Nephron (organoid): ENCODE results near the gene SCAPER.
"Not testable (repeated sequence)": the region's sequence is repeated elsewhere in the genome, so short reads cannot be mapped to it uniquely, and the experiment has no call there.

ENCODE experiments used
- H3K27ac Mint-ChIP-seq, 3 experiments: 2 replicates each; pipeline ENCODE4 v1.8.0; 2020; ENCODE audit warnings: mixed read lengths in 3 of 3, mild to moderate bottlenecking in 2 of 3, moderate library complexity in 1 of 3
- H3K27me3 Mint-ChIP-seq: 2 replicates; pipeline ENCODE4 v1.8.0; 2021; ENCODE audit warnings: low read depth, mild to moderate bottlenecking, moderate library complexity, mixed read lengths
- H3K36me3 Mint-ChIP-seq: 2 replicates; pipeline ENCODE4 v1.8.0; 2020; ENCODE audit warnings: low read depth, mixed read lengths
- H3K4me1 Mint-ChIP-seq: 2 replicates; pipeline ENCODE4 v1.8.0; 2020; ENCODE audit warnings: mixed read lengths
- H3K4me3 Mint-ChIP-seq, 3 experiments: 2 replicates each; pipeline ENCODE4 v1.8.0; 2020; ENCODE audit warnings: mild to moderate bottlenecking in 3 of 3, mixed read lengths in 3 of 3, moderate library complexity in 2 of 3
- H3K9me3 Mint-ChIP-seq: 2 replicates; pipeline ENCODE4 v1.8.0; 2020; ENCODE audit warnings: mixed read lengths
- CTCF ChIP-seq, 3 experiments: fragments of 200-600 bp; sonication (generic); IDR thresholded peaks; one replicate each; pipeline ENCODE4 v1.5.0; 2021; ENCODE audit warnings: antibody characterized with exemption in 3 of 3; ENCODE audit not compliant: unreplicated experiment in 3 of 3

The SCAPER gene

GRCh38 chr15:76310475-76311099, 594.6 kb downstream of the SCAPER start:
- H3K27me3 Mint-ChIP-seq = no peaks in the 10 kb centered on the region
- peaks cover 10% of the 10 kb centered on the region for H3K36me3 Mint-ChIP-seq
- TF ChIP-seq CTCF (IDR thresholded peaks at IDR 0.05; ENCODE audit: unreplicated experiment in 3 of 3) = no peak
- peak overlapping the region; percentile 89 to 96 (median 92) for H3K4me3 Mint-ChIP-seq
- no peaks in the 10 kb centered on the region for H3K9me3 Mint-ChIP-seq
- H3K4me1 Mint-ChIP-seq = peaks cover 27% of the 10 kb centered on the region
- peak overlapping the region; percentile 80 to 92 (median 83) for H3K27ac Mint-ChIP-seq

- Mint-ChIP-seq H3K36me3 (peaks cover 15% of the 10 kb centered on the region), H3K9me3 (peaks cover 4% of the 10 kb centered on the region), H3K27me3 (no peaks in the 10 kb centered on the region), H3K4me3 (peak overlapping the region; percentile 89 to 96 (median 92)), H3K4me1 (peaks cover 27% of the 10 kb centered on the region), H3K27ac (peak overlapping the region; percentile 80 to 92 (median 83))
- TF ChIP-seq CTCF (IDR thresholded peaks at IDR 0.05; ENCODE audit: unreplicated experiment in 3 of 3) = no peak
Measured at GRCh38 chr15:76309601-76310330, 595.4 kb downstream of the SCAPER start.

- Mint-ChIP-seq H3K27ac (no peak overlapping the region), H3K9me3 (peaks cover 4% of the 10 kb centered on the region), H3K36me3 (peaks cover 11% of the 10 kb centered on the region), H3K27me3 (no peaks in the 10 kb centered on the region), H3K4me1 (peaks cover 11% of the 10 kb centered on the region), H3K4me3 (no peak overlapping the region)
- TF ChIP-seq CTCF (IDR thresholded peaks at IDR 0.05; ENCODE audit: unreplicated experiment in 3 of 3) = no peak
Measured at GRCh38 chr15:76303909-76304308, 601.2 kb downstream of the SCAPER start.

GRCh38 chr15:76299786-76300185, 605.4 kb downstream of the SCAPER start:
- H3K36me3 Mint-ChIP-seq = no peaks in the 10 kb centered on the region
- TF ChIP-seq CTCF (IDR thresholded peaks at IDR 0.05; ENCODE audit: unreplicated experiment in 3 of 3) = no peak
- no peak overlapping the region for H3K4me3 Mint-ChIP-seq
- no peak overlapping the region for H3K27ac Mint-ChIP-seq
- no peaks in the 10 kb centered on the region for H3K4me1 Mint-ChIP-seq
- H3K27me3 Mint-ChIP-seq = no peaks in the 10 kb centered on the region
- no peaks in the 10 kb centered on the region for H3K9me3 Mint-ChIP-seq

- H3K27ac Mint-ChIP-seq = no peak overlapping the region
- no peak overlapping the region for H3K4me3 Mint-ChIP-seq
- H3K9me3 Mint-ChIP-seq = no peaks in the 10 kb centered on the region
- H3K36me3 Mint-ChIP-seq = peaks cover 2% of the 10 kb centered on the region
- no peaks in the 10 kb centered on the region for H3K27me3 Mint-ChIP-seq
- no peaks in the 10 kb centered on the region for H3K4me1 Mint-ChIP-seq
- no peak for TF ChIP-seq CTCF (IDR thresholded peaks at IDR 0.05; ENCODE audit: unreplicated experiment in 3 of 3)
Measured at GRCh38 chr15:76298986-76299385, 606.2 kb downstream of the SCAPER start.

- not testable (repeated sequence) for H3K4me1 Mint-ChIP-seq, H3K27me3 Mint-ChIP-seq, H3K9me3 Mint-ChIP-seq, H3K27ac Mint-ChIP-seq, H3K4me3 Mint-ChIP-seq
- H3K36me3 Mint-ChIP-seq = peaks cover 11% of the 10 kb centered on the region
Measured at GRCh38 chr15:76297951-76298350, 607.2 kb downstream of the SCAPER start.
